Ovary (tissue), 3 donors: ENCODE results near the gene DYRK2.

Experiments
- CTCF ChIP-seq, 3 donors: fragments of 450-650 bp in 2 of 3; fragments of 200-600 bp in 1 of 3; IDR thresholded peaks; one replicate each; pipeline versions ENCODE4 v1.5.1 to v1.8.0; 2016 to 2022; ENCODE audit warnings: antibody characterized with exemption in 3 of 3, mild to moderate bottlenecking in 1 of 3
- EP300 ChIP-seq: sonication (generic); formaldehyde crosslinking; IDR thresholded peaks from one replicate; pipeline ENCODE4 v1.6.1; 2017; ENCODE audit warnings: antibody characterized with exemption
- POLR2A ChIP-seq: fragments of 450-650 bp; IDR thresholded peaks from one replicate; pipeline ENCODE4 v1.6.1; 2017; ENCODE audit warnings: antibody characterized with exemption, mild to moderate bottlenecking, moderate library complexity
- donor health status: DM: no; HTN: no; CAD: no.

DNA sequence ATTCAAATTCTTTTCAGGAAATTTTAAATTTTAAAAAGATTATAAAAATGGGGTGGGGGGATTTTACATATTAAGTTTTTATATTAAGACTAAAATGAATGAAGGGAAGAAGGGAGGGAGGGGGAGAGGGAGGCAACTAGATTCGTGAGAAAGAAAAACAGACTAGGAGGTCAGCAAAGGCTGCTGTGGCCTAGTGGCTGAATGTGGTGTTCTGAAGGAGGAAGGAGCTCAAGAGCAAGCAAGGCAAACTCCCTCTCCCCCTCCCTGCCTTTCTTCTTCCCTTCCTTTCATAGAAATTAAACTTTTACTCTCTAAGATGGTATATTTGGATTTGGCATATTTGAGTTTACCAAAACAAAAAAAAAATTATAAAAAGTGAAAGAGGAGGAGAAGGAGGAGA, 18.1 kb downstream of the DYRK2 start:
- TF ChIP-seq CTCF (IDR thresholded peaks at IDR 0.05) (no peak), EP300 (no peak), POLR2A (no peak)
